ENCODE data around the gene GRK4.

The GRK4 gene

DNA sequence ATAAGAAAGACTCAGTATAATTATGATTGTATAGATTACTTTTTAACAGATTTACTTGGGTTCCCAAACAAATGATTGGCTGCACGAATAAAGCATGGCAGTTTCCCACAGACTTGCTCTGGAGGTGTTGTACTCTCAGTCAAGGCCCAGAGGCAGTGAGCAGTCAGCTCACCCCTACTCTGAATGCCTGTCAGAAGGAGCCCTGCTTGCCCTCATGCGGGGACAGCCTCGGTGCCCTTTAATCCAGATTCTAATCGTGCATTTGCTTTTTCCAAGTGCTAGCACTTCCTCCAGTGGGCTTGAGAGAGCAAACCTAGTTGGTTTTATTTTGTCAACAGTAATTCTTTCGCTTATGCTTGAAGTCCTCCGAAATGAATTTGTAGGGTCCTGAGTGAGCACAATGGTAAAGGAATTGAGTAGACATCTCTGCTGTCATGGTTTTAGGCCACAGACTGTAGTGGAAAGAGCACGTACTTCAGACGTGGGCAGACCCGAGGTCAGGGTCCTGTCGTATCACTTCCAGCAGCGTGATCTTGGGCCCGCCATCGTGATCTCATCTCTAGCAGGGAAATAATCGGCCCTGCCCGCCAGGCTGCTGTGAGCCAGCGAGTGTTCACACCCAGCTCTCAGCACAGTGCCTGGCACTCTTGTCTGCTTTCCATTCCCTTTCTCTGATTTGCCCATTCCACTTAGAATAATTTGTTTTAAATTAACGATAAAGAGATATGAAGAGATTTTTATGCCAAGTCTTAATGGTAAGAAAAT lies 48.3 kb downstream of the GRK4 start:
- no peak for DNase-seq (ENCODE audit: low spot score)

DNA sequence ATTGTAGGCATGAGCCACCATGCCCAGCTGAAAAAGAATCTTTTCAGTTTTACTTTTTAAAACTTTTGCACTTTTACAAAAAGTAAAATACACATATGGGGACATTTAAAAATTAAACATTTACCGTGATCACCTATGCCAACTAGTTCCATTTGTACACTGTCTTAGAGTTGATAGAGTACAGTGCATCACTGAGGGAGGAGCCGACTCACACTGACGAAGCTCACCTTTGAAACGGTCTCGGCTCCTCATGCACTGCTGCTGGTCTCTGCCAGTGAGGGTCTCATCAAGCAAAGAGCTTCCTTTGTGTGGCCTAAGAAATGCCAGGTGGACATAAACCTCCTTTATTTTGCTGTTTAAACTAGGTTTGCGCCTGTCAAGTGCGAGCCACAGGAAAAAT lies 50.0 kb downstream of the GRK4 start:
- no peak for DNase-seq (ENCODE audit: low spot score)

GRCh38 chr4:3013839-3014350 lies 50.5 kb downstream of the GRK4 start:
- no peak for DNase-seq (ENCODE audit: low spot score)

DNA sequence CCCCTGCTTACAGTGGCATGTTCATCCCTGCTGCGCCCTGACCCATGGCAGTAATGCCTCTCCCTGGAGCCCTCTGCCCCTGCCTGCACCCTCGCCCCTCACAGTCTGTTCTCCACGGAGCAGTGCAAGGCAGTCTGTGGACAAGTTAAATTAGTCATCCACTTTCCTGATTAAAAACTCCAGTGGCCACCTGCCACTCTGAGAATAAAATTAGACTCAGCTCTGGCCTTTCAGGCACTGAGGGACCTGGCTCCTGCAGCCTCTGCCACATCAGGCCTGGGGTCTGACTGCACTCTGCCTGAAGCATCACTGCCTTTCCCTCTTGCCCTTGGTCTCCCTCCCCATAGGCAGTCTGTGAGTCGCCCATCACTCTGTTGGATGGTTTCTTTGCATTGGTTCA lies 53.6 kb downstream of the GRK4 start:
- DNase-seq (ENCODE audit: low spot score), result no peak

- DNase-seq (ENCODE audit: low spot score), result no peak
Measured at GRCh38 chr4:3017504-3017903, 54.1 kb downstream of the GRK4 start.

- DNase-seq (ENCODE audit: low spot score), result no peak
Measured at GRCh38 chr4:3019145-3019846, 55.9 kb downstream of the GRK4 start.

DNA sequence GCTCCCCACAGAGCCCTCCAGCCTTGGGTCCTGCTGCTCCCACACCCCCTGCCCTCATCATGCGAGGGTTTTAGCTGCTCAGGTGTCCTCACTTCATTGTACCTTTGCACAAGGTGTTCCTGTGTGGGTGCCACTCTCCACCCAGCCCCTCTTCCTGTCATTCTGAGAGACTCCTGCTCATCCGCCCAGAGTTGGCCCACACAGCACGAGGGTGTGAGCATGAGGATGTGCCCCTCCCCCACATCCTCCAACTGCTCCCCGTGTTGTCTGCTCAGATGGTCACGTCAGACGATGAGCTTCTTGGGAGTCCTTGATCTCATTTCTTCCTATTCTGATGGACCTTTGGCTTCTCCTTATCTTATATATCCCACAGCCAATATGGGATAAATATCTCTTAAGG lies 57.8 kb downstream of the GRK4 start:
- DNase-seq (ENCODE audit: low spot score), result no peak

- no peak for DNase-seq (ENCODE audit: low spot score)
Measured at GRCh38 chr4:3021627-3022026, 58.3 kb downstream of the GRK4 start.

- no peak for DNase-seq (ENCODE audit: low spot score)
Measured at GRCh38 chr4:3022112-3022511, 58.7 kb downstream of the GRK4 start.

- DNase-seq (ENCODE audit: low spot score), result no peak
Measured at GRCh38 chr4:3022651-3023050, 59.3 kb downstream of the GRK4 start.

- DNase-seq (ENCODE audit: low spot score), result no peak
Measured at GRCh38 chr4:3025881-3026280, 62.5 kb downstream of the GRK4 start.

GRCh38 chr4:3026540-3026939 lies 63.2 kb downstream of the GRK4 start:
- DNase-seq (ENCODE audit: low spot score), result no peak

- no peak for DNase-seq (ENCODE audit: low spot score)
Measured at GRCh38 chr4:3029464-3029863, 66.1 kb downstream of the GRK4 start.

GRCh38 chr4:3030566-3031356 lies 67.4 kb downstream of the GRK4 start:
- no peak for DNase-seq (ENCODE audit: low spot score)

GRCh38 chr4:3031357-3032082 lies 68.1 kb downstream of the GRK4 start:
- no peak for DNase-seq (ENCODE audit: low spot score)

DNA sequence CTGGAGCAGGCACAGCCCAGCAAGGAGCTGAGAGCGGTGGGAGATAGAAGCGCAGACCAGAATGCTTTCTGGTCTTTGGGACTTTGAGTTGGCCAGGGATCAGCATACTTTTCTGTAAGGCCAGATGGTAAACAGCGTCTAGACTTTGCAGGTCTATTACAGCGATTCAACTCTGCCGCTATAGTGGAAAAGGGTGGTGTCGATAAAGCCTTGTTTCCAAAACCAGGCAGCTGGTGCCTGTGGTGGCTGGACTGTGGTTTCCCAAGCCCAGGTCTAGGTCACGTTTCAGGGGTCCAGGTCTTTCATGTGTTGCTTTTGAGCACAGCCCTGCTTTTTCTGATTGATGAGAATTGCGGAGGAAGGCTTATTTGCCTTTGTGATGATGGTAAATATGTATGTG lies 70.9 kb downstream of the GRK4 start:
- DNase-seq (ENCODE audit: low spot score), result no peak

DNA sequence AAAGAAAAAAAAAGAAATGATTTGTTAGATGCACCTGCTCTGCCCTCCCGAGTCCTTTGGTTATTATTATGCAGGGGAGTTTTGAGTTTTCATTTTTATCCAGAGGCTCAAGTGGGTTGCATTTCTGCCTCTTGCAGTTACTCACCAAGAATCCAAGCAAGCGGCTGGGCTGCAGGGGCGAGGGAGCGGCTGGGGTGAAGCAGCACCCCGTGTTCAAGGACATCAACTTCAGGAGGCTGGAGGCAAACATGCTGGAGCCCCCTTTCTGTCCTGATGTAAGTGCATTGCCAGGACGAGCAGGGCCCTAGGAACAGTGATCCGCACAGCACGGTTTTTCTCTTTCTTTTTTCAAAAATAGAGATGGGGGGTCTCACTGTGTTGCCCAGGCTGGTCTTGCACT lies 71.9 kb downstream of the GRK4 start:
- DNase-seq (ENCODE audit: low spot score), result no peak

- DNase-seq (ENCODE audit: low spot score), result no peak
Measured at GRCh38 chr4:3035674-3036073, 72.3 kb downstream of the GRK4 start.

- DNase-seq (ENCODE audit: low spot score), result no peak
Measured at GRCh38 chr4:3036131-3036952, 73.0 kb downstream of the GRK4 start.

DNA sequence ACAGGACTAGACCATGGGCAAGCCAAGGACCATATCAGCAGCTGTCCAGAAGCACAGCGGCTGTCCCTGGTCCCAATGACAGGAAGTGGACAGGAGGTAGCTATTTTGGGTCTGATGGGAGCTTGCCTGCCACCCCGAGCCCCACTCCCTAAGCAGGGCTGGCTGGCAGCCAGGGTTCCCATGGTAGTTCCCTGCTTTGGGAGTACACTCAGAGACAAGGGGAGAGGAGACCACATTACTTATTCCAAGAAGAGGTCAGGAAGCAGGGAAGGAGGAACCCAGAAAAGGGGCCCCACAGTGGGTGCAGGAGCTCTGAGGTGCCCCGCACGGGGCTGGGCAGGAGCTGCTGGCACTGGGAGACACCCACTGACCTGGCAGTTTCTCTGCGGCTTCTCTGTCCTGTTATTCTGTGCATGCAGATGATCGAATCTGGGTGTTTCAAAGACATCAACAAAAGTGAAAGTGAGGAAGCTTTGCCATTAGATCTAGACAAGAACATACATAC lies 74.6 kb downstream of the GRK4 start:
- DNase-seq (ENCODE audit: low spot score), result peak; percentile 8
